ENCODE data around the gene KRT84.

GRCh38 chr12:52418576-52419110, 33.2 kb upstream of the KRT84 start:
- no peak for TF ChIP-seq CTCF (IDR thresholded peaks at IDR 0.05; ENCODE audit: poor library complexity, severe bottlenecking)
- TF ChIP-seq MXI1 (conservative IDR thresholded peaks at IDR 0.05; ENCODE audit: poor library complexity, severe bottlenecking): no peak
- no peak for TF ChIP-seq REST (IDR thresholded peaks at IDR 0.05; ENCODE audit: borderline replicate concordance)
- no peak for TF ChIP-seq RAD21 (conservative IDR thresholded peaks at IDR 0.05)
